ENCODE data around the gene NR4A1. TPM values are rescaled to one million over a fixed set of nuclear protein-coding genes. Genes with fewer than 3 reads are reported as not detected.

The NR4A1 gene
- total and polyA plus RNA-seq, 4 donors, result 45.1 to 77.9 (median 62.0) TPM

DNA sequence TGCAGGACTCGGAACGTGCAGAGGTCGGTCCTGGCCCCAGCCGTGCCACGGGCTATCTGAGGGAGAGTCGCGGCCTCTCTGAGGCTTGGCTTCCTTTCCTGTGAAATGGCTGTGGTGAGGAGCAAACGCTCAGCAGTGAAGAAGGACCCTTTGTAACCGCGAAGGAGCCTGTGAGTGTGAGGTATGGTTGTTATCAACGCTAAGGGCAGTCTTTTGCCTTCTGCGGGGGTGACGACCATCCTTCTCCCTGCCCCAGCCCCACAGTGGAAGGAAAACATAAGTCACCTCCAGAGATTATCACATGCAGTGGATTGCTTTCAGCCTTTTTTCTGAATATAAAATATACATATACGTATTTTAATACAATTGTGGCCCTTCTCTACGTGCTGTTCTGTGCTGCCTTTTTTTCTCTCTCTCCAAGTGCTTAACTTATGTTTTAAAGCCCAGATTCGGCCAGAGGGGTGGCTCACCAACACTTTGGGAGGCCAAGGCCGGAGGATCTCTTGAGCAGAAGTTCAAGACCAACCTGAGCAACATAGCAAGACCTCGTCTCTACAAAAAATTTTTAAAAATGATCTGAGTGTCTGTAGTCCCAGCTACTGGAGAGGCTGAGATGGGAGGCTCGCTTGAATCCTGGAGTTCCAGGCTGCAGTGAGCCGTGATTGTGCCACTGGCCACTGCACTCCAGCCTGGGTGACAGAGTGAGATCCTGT is 27.1 kb upstream of the NR4A1 start:
- Histone ChIP-seq H3K9ac (ENCODE audit: insufficient read depth in 1 of 2, low read length in 2 of 2) (no peak overlapping the region), H3K36me3 (ENCODE audit: control insufficient read depth in 4 of 4, insufficient read depth in 4 of 4, low read length in 4 of 4) (no peaks in the 10 kb centered on the region), H3K27ac (ENCODE audit: low read depth in 1 of 2, low read length in 1 of 2) (peak overlapping the region in 1 of 2 donors; percentile 22), H3K4me1 (ENCODE audit: control insufficient read depth in 5 of 5, insufficient read depth in 5 of 5, low read length in 5 of 5) (peaks cover 0 to 15% (median 8%) of the 10 kb centered on the region in 5 donors), H3K4me3 (no peak overlapping the region), H3K27me3 (ENCODE audit: control insufficient read depth in 3 of 3, insufficient read depth in 3 of 3, low read length in 2 of 3) (peaks cover 0 to 9% (median 0%) of the 10 kb centered on the region in 3 donors), H3K9me3 (ENCODE audit: control insufficient read depth in 4 of 4, insufficient read depth in 3 of 4, low read length in 3 of 4) (no peaks in the 10 kb centered on the region)
- no peak for DNase-seq
- no peak for TF ChIP-seq CTCF (IDR thresholded peaks at IDR 0.05; ENCODE audit: control extremely low read depth, extremely low read depth)
- 26% methylated on average over 20 of the region's 20 CpGs for WGBS, 2 donors
- ATAC-seq (ENCODE audit: insufficient read depth, low FRiP score), result no peak

- TF ChIP-seq CTCF (IDR thresholded peaks at IDR 0.05; ENCODE audit: control extremely low read depth, extremely low read depth), result no peak
- no peaks in the 10 kb centered on the region for H3K9me3 ChIP-seq (ENCODE audit: control insufficient read depth in 4 of 4, insufficient read depth in 3 of 4, low read length in 3 of 4)
- peak overlapping the region in 1 of 2 donors; percentile 76 for H3K27ac ChIP-seq (ENCODE audit: low read depth in 1 of 2, low read length in 1 of 2)
- 54 to 55% methylated on average over 15 of the region's 15 CpGs for WGBS, 2 donors
- H3K27me3 ChIP-seq (ENCODE audit: control insufficient read depth in 3 of 3, insufficient read depth in 3 of 3, low read length in 2 of 3), result peaks cover 0 to 9% (median 0%) of the 10 kb centered on the region in 3 donors
- DNase-seq, result peak in 1 of 3 donors; percentile 46
- H3K36me3 ChIP-seq (ENCODE audit: control insufficient read depth in 4 of 4, insufficient read depth in 4 of 4, low read length in 4 of 4), result no peaks in the 10 kb centered on the region
- no peak overlapping the region for H3K9ac ChIP-seq (ENCODE audit: insufficient read depth in 1 of 2, low read length in 2 of 2)
- no peak for ATAC-seq (ENCODE audit: insufficient read depth, low FRiP score)
- H3K4me1 ChIP-seq (ENCODE audit: control insufficient read depth in 5 of 5, insufficient read depth in 5 of 5, low read length in 5 of 5), result peaks cover 0 to 15% (median 8%) of the 10 kb centered on the region in 5 donors
- no peak overlapping the region for H3K4me3 ChIP-seq
Measured at GRCh38 chr12:52024845-52025230, 26.4 kb upstream of the NR4A1 start.

GRCh38 chr12:52026263-52026662 is 25.0 kb upstream of the NR4A1 start:
- no peak overlapping the region for H3K9ac ChIP-seq (ENCODE audit: insufficient read depth in 1 of 2, low read length in 2 of 2)
- no peak overlapping the region for H3K4me3 ChIP-seq
- WGBS, 2 donors, result 34 to 71% methylated on average over 5 of the region's 5 CpGs
- ATAC-seq (ENCODE audit: insufficient read depth, low FRiP score), result no peak
- peaks cover 0 to 9% (median 0%) of the 10 kb centered on the region in 3 donors for H3K27me3 ChIP-seq (ENCODE audit: control insufficient read depth in 3 of 3, insufficient read depth in 3 of 3, low read length in 2 of 3)
- H3K4me1 ChIP-seq (ENCODE audit: control insufficient read depth in 5 of 5, insufficient read depth in 5 of 5, low read length in 5 of 5), result peaks cover 0 to 12% (median 8%) of the 10 kb centered on the region in 5 donors
- H3K27ac ChIP-seq (ENCODE audit: low read depth in 1 of 2, low read length in 1 of 2), result peak overlapping the region in 1 of 2 donors; percentile 76
- no peaks in the 10 kb centered on the region for H3K36me3 ChIP-seq (ENCODE audit: control insufficient read depth in 4 of 4, insufficient read depth in 4 of 4, low read length in 4 of 4)
- no peaks in the 10 kb centered on the region for H3K9me3 ChIP-seq (ENCODE audit: control insufficient read depth in 4 of 4, insufficient read depth in 3 of 4, low read length in 3 of 4)
- TF ChIP-seq CTCF (IDR thresholded peaks at IDR 0.05; ENCODE audit: control extremely low read depth, extremely low read depth), result no peak
- DNase-seq, result no peak
